Esophagus muscularis mucosa (tissue), 4 donors: Measurements from ENCODE around the gene SEMG2. TPM values are rescaled to one million over a fixed set of nuclear protein-coding genes. Genes with fewer than 3 reads are reported as not detected.

ENCODE experiments used
- DNase-seq: peaks from one replicate; pipeline ENCODE4 v3.0.0-alpha.2; 2017; ENCODE audit errors: extremely low spot score
- H3K27ac ChIP-seq, 4 donors: fragments of 200-600 bp; sonication (generic); replicated peaks in 1 of 4; 1 replicate in 3 of 4; 2 replicates in 1 of 4; pipeline ENCODE4 v1.5.1; 2016 to 2019; ENCODE audit warnings: mild to moderate bottlenecking in 1 of 4
- H3K27me3 ChIP-seq, 4 donors: fragments of 200-600 bp; sonication (generic); one replicate each; pipeline versions ENCODE4 v1.5.1 to v1.6.0; 2016 to 2019
- H3K36me3 ChIP-seq, 4 donors: fragments of 200-600 bp; sonication (generic); one replicate each; pipeline ENCODE4 v1.5.1; 2016 to 2019
- H3K4me1 ChIP-seq, 4 donors: fragments of 200-600 bp; sonication (generic); one replicate each; pipeline ENCODE4 v1.5.1; 2016 to 2019
- H3K4me3 ChIP-seq, 4 donors: fragments of 200-600 bp; sonication (generic); 1 replicate in 2 of 4; 2 replicates in 2 of 4; pipeline ENCODE4 v1.5.1; 2016 to 2019; ENCODE audit warnings: mild to moderate bottlenecking in 4 of 4, moderate library complexity in 1 of 4
- H3K9me3 ChIP-seq, 4 donors: fragments of 200-600 bp; sonication (generic); 1 replicate in 3 of 4; 2 replicates in 1 of 4; pipeline ENCODE4 v1.5.1; 2016 to 2019
- CTCF ChIP-seq, 3 experiments: fragments of 200-600 bp in 2 of 3; fragments of 450-650 bp in 1 of 3; sonication (generic) in 2 of 3; IDR thresholded peaks; one replicate each; pipeline ENCODE4 v1.5.1; 2017 to 2019; ENCODE audit warnings: antibody characterized with exemption in 3 of 3, mild to moderate bottlenecking in 2 of 3, moderate library complexity in 1 of 3
- EP300 ChIP-seq: sonication (generic); formaldehyde crosslinking; IDR thresholded peaks from one replicate; pipeline ENCODE4 v1.6.1; 2017; ENCODE audit warnings: antibody characterized with exemption
- POLR2A ChIP-seq: fragments of 450-650 bp; IDR thresholded peaks from one replicate; pipeline ENCODE4 v1.6.1; 2017; ENCODE audit warnings: antibody characterized with exemption, moderate library complexity, mild to moderate bottlenecking, low read depth
- POLR2AphosphoS5 ChIP-seq, 2 donors: sonication (generic); formaldehyde crosslinking; IDR thresholded peaks; one replicate each; pipeline ENCODE4 v1.6.1; 2017; ENCODE audit warnings: antibody characterized with exemption in 2 of 2
- WGBS: methylation state at CpG from one replicate; pipeline ENCODE4 v1.1.5; 2018; 5-methylcytosine and 5-hydroxymethylcytosine counted together
- intact Hi-C: fragments of 100-400 bp; cut with DNase I; formaldehyde crosslinking; loops from one replicate; pipeline ENCODE4 v1.15.1; 2023
- total RNA-seq, 4 donors: library from RNA; depleted of rRNA; stranded (reverse); fragments of >200 nt; gene quantifications; one replicate each; pipeline versions ENCODE4 v1.1.0 to v1.2.1, GENCODE V29; 2016

Gene SEMG2
- total RNA-seq, 4 donors from 2014 or later = not detected

- Histone ChIP-seq H3K4me1 (no peaks in the 10 kb centered on the region), H3K27me3 (peaks cover 0 to 6% (median 0%) of the 10 kb centered on the region in 4 donors), H3K36me3 (no peaks in the 10 kb centered on the region), H3K27ac (no peak overlapping the region), H3K9me3 (no peaks in the 10 kb centered on the region), H3K4me3 (no peak overlapping the region)
- WGBS = 86% methylated on average over 3 of the region's 3 CpGs
- DNase-seq = peak; percentile 55
- intact Hi-C loops = no loop called here
- TF ChIP-seq EP300 (no peak), CTCF (IDR thresholded peaks at IDR 0.05) (no peak), POLR2AphosphoS5 (IDR thresholded peaks at IDR 0.05) (no peak), POLR2A (no peak)
Measured at GRCh38 chr20:45269056-45269455, 47.9 kb downstream of the SEMG2 start.

GRCh38 chr20:45269754-45270270 is 48.6 kb downstream of the SEMG2 start:
- no peak overlapping the region for H3K27ac ChIP-seq
- no peak for TF ChIP-seq POLR2A
- no peak for TF ChIP-seq POLR2AphosphoS5 (IDR thresholded peaks at IDR 0.05)
- TF ChIP-seq EP300 = no peak
- no peak for TF ChIP-seq CTCF (IDR thresholded peaks at IDR 0.05)
- H3K36me3 ChIP-seq = no peaks in the 10 kb centered on the region
- H3K27me3 ChIP-seq = peaks cover 0 to 8% (median 0%) of the 10 kb centered on the region in 4 donors
- no peaks in the 10 kb centered on the region for H3K4me1 ChIP-seq
- intact Hi-C loops = no loop called here
- no peak overlapping the region for H3K4me3 ChIP-seq
- no peaks in the 10 kb centered on the region for H3K9me3 ChIP-seq
- peak; percentile 68 for DNase-seq
- WGBS = 83% methylated on average over 4 of the region's 4 CpGs

Other genes starting within 250 kb of the SEMG2 start
- under 1 TPM in 1 of 4 donors, not detected in 3; 0.17 TPM for gene KCNS1, start 120.2 kb upstream of the SEMG2 start, total RNA-seq
- gene WFDC5, start 106.2 kb upstream of the SEMG2 start, total RNA-seq = not detected
- gene WFDC12, start 96.9 kb upstream of the SEMG2 start, total RNA-seq = not detected
- 1 to 10 TPM in 1 of 4 donors, not detected in 3; 1.0 TPM for gene PI3, start 46.5 kb upstream of the SEMG2 start, total RNA-seq
- gene SEMG1, start 14.3 kb upstream of the SEMG2 start, total RNA-seq = not detected
- gene SLPI, start 33.2 kb downstream of the SEMG2 start, total RNA-seq = 100 to 1,000 TPM in 1 of 4 donors, 10 to 100 TPM in 3; 27.8 to 109 (median 66.4) TPM
- not detected for gene RBPJL, start 85.5 kb downstream of the SEMG2 start, total RNA-seq
- under 1 TPM in 2 of 4 donors, not detected in 2; 0.17 to 0.33 TPM for gene MATN4, start 86.9 kb downstream of the SEMG2 start, total RNA-seq
- 100 to 1,000 TPM in 1 of 4 donors, 10 to 100 TPM in 3; 61.9 to 177 (median 72.2) TPM for gene SDC4, start 127.1 kb downstream of the SEMG2 start, total RNA-seq
- gene SYS1, start 141.8 kb downstream of the SEMG2 start, total RNA-seq = 10 to 100 TPM; 28.2 to 48.4 (median 42.5) TPM
- 1 to 10 TPM in 2 of 4 donors, under 1 TPM in 1, not detected in 1; 0.17 to 2.1 (median 1.1) TPM for gene TP53TG5, start 157.0 kb downstream of the SEMG2 start, total RNA-seq
- gene DBNDD2, start 186.9 kb downstream of the SEMG2 start, total RNA-seq = 100 to 1,000 TPM in 2 of 4 donors, 10 to 100 TPM in 2; 63.0 to 130 (median 109) TPM
- 10 to 100 TPM; 64.4 to 90.9 (median 80.4) TPM for gene PIGT, start 194.8 kb downstream of the SEMG2 start, total RNA-seq
- 1 to 10 TPM in 2 of 4 donors, not detected in 2; 2.1 to 2.6 TPM for gene WFDC2, start 248.4 kb downstream of the SEMG2 start, total RNA-seq